Measurements from ENCODE around the gene KCNK2. TPM values are rescaled to one million over a fixed set of nuclear protein-coding genes. Genes with fewer than 3 reads are reported as not detected.

The KCNK2 gene
- total RNA-seq, 2 experiments from 2014 or later, result not detected

GRCh38 chr1:215264649-215265048, 182.1 kb downstream of the KCNK2 start:
- intact Hi-C loops (cut with DNase I, micrococcal nuclease), result no loop called here
- H3K36me3 ChIP-seq (ENCODE audit: insufficient read depth, low read length), result no peaks in the 10 kb centered on the region
- CTCF ChIA-PET, result no interaction called here
- no peak for TF ChIP-seq CTCF (IDR thresholded peaks at IDR 0.05)
- Mint-ChIP-seq H3K4me1 (ENCODE audit: low read depth) (no peaks in the 10 kb centered on the region), H3K9me3 (peaks cover 5% of the 10 kb centered on the region), H3K4me3 (no peak overlapping the region), H3K36me3 (ENCODE audit: low read depth) (no peaks in the 10 kb centered on the region), H3K27ac (no peak overlapping the region), H3K27me3 (no peaks in the 10 kb centered on the region)
- H3K9me3 ChIP-seq (ENCODE audit: control insufficient read depth in 1 of 2, insufficient read depth in 1 of 2, low read length in 2 of 2), result peaks cover 0 to 3% of the 10 kb centered on the region in 2 experiments
- no peak overlapping the region for H3K27ac ChIP-seq (ENCODE audit: low read depth in 1 of 2, low read length in 2 of 2)
- H3K27me3 ChIP-seq (ENCODE audit: control insufficient read depth in 1 of 2, insufficient read depth in 2 of 2, low read length in 2 of 2), result no peaks in the 10 kb centered on the region
- H3K4me1 ChIP-seq (ENCODE audit: insufficient read depth, low read length), result no peaks in the 10 kb centered on the region
- ATAC-seq (ENCODE audit: poor library complexity) (no peak), DNase-seq (no peak)
- H3K4me3 ChIP-seq (ENCODE audit: low read length), result no peak overlapping the region
- POLR2A ChIA-PET, result no interaction called here

GRCh38 chr1:215267495-215267894, 185.0 kb downstream of the KCNK2 start:
- ChIA-PET POLR2A (no interaction called here), CTCF (no interaction called here)
- Histone ChIP-seq H3K9me3 (ENCODE audit: control insufficient read depth in 1 of 2, insufficient read depth in 1 of 2, low read length in 2 of 2) (peaks cover 0 to 3% of the 10 kb centered on the region in 2 experiments), H3K4me3 (ENCODE audit: low read length) (no peak overlapping the region), H3K4me1 (ENCODE audit: insufficient read depth, low read length) (no peaks in the 10 kb centered on the region), H3K27me3 (ENCODE audit: control insufficient read depth in 1 of 2, insufficient read depth in 2 of 2, low read length in 2 of 2) (no peaks in the 10 kb centered on the region), H3K27ac (ENCODE audit: low read depth in 1 of 2, low read length in 2 of 2) (no peak overlapping the region), H3K36me3 (ENCODE audit: insufficient read depth, low read length) (no peaks in the 10 kb centered on the region)
- Mint-ChIP-seq H3K4me1 (ENCODE audit: low read depth) (no peaks in the 10 kb centered on the region), H3K27me3 (no peaks in the 10 kb centered on the region), H3K9me3 (peaks cover 14% of the 10 kb centered on the region), H3K4me3 (no peak overlapping the region), H3K36me3 (ENCODE audit: low read depth) (no peaks in the 10 kb centered on the region), H3K27ac (no peak overlapping the region)
- intact Hi-C loops (cut with DNase I, micrococcal nuclease), result no loop called here
- ATAC-seq (ENCODE audit: poor library complexity), result no peak
- no peak for DNase-seq
- TF ChIP-seq CTCF (IDR thresholded peaks at IDR 0.05), result no peak

- Mint-ChIP-seq H3K9me3 (peaks cover 9% of the 10 kb centered on the region), H3K36me3 (ENCODE audit: low read depth) (no peaks in the 10 kb centered on the region), H3K27ac (no peak overlapping the region), H3K4me3 (no peak overlapping the region), H3K27me3 (no peaks in the 10 kb centered on the region), H3K4me1 (ENCODE audit: low read depth) (no peaks in the 10 kb centered on the region)
- peaks cover 0 to 3% of the 10 kb centered on the region in 2 experiments for H3K9me3 ChIP-seq (ENCODE audit: control insufficient read depth in 1 of 2, insufficient read depth in 1 of 2, low read length in 2 of 2)
- CTCF ChIA-PET, result no interaction called here
- TF ChIP-seq CTCF (IDR thresholded peaks at IDR 0.05), result no peak
- no peaks in the 10 kb centered on the region for H3K4me1 ChIP-seq (ENCODE audit: insufficient read depth, low read length)
- intact Hi-C loops (cut with DNase I, micrococcal nuclease), result no loop called here
- no peak for ATAC-seq (ENCODE audit: poor library complexity)
- no peak overlapping the region for H3K4me3 ChIP-seq (ENCODE audit: low read length)
- no peak for DNase-seq
- POLR2A ChIA-PET, result no interaction called here
- H3K27ac ChIP-seq (ENCODE audit: low read depth in 1 of 2, low read length in 2 of 2), result no peak overlapping the region
- no peaks in the 10 kb centered on the region for H3K27me3 ChIP-seq (ENCODE audit: control insufficient read depth in 1 of 2, insufficient read depth in 2 of 2, low read length in 2 of 2)
- no peaks in the 10 kb centered on the region for H3K36me3 ChIP-seq (ENCODE audit: insufficient read depth, low read length)
These were observed 187.4 kb downstream of the KCNK2 start for GRCh38 chr1:215269955-215270354.
